ENCODE results near the gene CARHSP1. TPM values are rescaled to one million over a fixed set of nuclear protein-coding genes. Genes with fewer than 3 reads are reported as not detected.

Gene CARHSP1
- total and polyA plus RNA-seq, 2 of the 8 experiments (the other 6 are each of a cell fraction or from before 2014, with no cell fraction given) = 292 to 300 TPM

DNA sequence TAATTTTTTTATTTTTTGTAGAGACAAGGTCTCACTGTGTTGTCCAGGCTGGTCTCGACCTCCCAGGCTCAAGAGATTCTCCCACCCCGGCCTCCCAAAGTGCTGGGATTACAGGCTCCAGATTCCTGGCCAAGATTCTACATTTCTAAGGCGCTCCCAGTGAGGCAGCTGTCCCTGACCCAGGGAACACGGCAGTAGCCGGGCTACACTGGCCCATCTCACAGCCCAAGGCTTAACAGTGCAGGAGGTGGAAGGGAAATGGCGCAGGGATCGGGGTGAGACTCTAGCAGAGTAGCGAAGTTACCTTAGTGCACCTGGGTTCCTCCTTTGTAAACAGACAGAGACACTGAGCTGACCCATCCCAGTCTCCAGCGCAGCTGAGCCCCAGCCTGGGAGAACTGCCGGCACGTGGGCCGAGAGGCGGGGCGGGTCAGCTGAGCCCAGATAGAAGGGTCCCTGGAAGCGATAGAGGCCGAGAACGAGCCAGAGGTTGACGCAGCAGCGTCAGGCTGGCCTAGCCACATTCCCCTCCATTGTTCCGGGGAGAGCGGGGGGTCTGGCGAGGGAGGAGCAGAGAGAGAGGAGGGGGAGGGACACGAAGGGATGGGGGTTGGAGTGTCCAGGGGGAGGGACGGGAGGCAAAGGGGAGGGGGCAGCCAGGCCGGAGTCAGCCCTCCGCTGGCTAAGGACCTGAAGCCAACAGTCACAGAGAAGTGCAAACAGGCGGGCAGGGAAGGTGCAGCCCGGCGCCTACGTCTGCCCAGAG, 2.5 kb downstream of the CARHSP1 start (continued):
- TF ChIP-seq, protein P1, sequence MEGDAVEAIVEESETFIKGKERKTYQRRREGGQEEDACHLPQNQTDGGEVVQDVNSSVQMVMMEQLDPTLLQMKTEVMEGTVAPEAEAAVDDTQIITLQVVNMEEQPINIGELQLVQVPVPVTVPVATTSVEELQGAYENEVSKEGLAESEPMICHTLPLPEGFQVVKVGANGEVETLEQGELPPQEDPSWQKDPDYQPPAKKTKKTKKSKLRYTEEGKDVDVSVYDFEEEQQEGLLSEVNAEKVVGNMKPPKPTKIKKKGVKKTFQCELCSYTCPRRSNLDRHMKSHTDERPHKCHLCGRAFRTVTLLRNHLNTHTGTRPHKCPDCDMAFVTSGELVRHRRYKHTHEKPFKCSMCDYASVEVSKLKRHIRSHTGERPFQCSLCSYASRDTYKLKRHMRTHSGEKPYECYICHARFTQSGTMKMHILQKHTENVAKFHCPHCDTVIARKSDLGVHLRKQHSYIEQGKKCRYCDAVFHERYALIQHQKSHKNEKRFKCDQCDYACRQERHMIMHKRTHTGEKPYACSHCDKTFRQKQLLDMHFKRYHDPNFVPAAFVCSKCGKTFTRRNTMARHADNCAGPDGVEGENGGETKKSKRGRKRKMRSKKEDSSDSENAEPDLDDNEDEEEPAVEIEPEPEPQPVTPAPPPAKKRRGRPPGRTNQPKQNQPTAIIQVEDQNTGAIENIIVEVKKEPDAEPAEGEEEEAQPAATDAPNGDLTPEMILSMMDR (IDR thresholded peaks at IDR 0.05; ENCODE audit: control extremely low read depth in 1 of 3, insufficient read depth in 1 of 3, low read depth in 1 of 3, low read length in 3 of 3) = no peak
- TF ChIP-seq GABPA (IDR thresholded peaks at IDR 0.05; ENCODE audit: borderline replicate concordance, insufficient read depth, low read length) (no peak), CBX8 (IDR thresholded peaks at IDR 0.05; ENCODE audit: borderline replicate concordance, low read depth, low read length) (no peak), CHD2 (IDR thresholded peaks at IDR 0.05; ENCODE audit: low read length) (peak; percentile 13; the same call in 1 of the 2 replicates), TAF1 (IDR thresholded peaks at IDR 0.05; ENCODE audit: low read depth, low read length) (peak; percentile 78), SUZ12 (IDR thresholded peaks at IDR 0.05; ENCODE audit: low read length) (no peak), GTF2F1 (IDR thresholded peaks at IDR 0.05; ENCODE audit: borderline replicate concordance, low read depth, low read length) (no peak), SP2 (IDR thresholded peaks at IDR 0.05; ENCODE audit: low read length) (no peak), KDM4A (IDR thresholded peaks at IDR 0.05; ENCODE audit: low read depth, low read length, severe bottlenecking) (no peak), SIX5 (IDR thresholded peaks at IDR 0.05; ENCODE audit: low read depth, low read length) (no peak), BCL11A (IDR thresholded peaks at IDR 0.05; ENCODE audit: low read depth in 2 of 2, low read length in 2 of 2) (no peak), KDM5A (IDR thresholded peaks at IDR 0.05; ENCODE audit: low read length) (no peak), JUN (IDR thresholded peaks at IDR 0.05; ENCODE audit: low read depth, low read length) (no peak), TAF7 (optimal IDR thresholded peaks at IDR 0.05; ENCODE audit: borderline replicate concordance, low read depth, low read length) (no peak), EZH2 (IDR thresholded peaks at IDR 0.05; ENCODE audit: low read depth, low read length, severe bottlenecking) (no peak), PHF8 (conservative IDR thresholded peaks at IDR 0.05; ENCODE audit: low read depth, low read length) (no peak), TBP (IDR thresholded peaks at IDR 0.05; ENCODE audit: low read depth, low read length) (no peak), RFX5 (IDR thresholded peaks at IDR 0.05; ENCODE audit: borderline replicate concordance, low read depth, low read length) (no peak)
- TF ChIP-seq, protein P2, sequence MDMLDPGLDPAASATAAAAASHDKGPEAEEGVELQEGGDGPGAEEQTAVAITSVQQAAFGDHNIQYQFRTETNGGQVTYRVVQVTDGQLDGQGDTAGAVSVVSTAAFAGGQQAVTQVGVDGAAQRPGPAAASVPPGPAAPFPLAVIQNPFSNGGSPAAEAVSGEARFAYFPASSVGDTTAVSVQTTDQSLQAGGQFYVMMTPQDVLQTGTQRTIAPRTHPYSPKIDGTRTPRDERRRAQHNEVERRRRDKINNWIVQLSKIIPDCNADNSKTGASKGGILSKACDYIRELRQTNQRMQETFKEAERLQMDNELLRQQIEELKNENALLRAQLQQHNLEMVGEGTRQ (IDR thresholded peaks at IDR 0.05; ENCODE audit: low read length) = peak; percentile 85
